HCT116 (cell line): Measurements from ENCODE around the gene SACM1L.

Experiments
- EGR1 ChIP-seq: IDR thresholded peaks from 2 replicates; pipeline ENCODE4 v1.6.1; 2012; ENCODE audit warnings: low read depth
- ELF1 ChIP-seq: IDR thresholded peaks from 2 replicates; pipeline ENCODE4 v1.6.1; 2012; ENCODE audit warnings: low read depth, borderline replicate concordance
- EZH2 ChIP-seq: fragments of 200-600 bp; sonication (generic); IDR thresholded peaks from 2 replicates; pipeline ENCODE4 v1.6.1; 2017; ENCODE audit warnings: antibody characterized with exemption, mixed run types
- EZH2phosphoT487 ChIP-seq: fragments of 200-600 bp; IDR thresholded peaks from 2 replicates; pipeline ENCODE4 v1.6.1; 2018; ENCODE audit warnings: antibody characterized with exemption, borderline replicate concordance
- POLR2A ChIP-seq: IDR thresholded peaks from 2 replicates; pipeline ENCODE4 v1.7.0; 2011; ENCODE audit warnings: borderline replicate concordance; ENCODE audit not compliant: insufficient read depth, insufficient read length; ENCODE audit errors: extremely low read depth
- POLR2AphosphoS5 ChIP-seq: IDR thresholded peaks from 2 replicates; pipeline ENCODE4 v1.6.1; 2011; ENCODE audit warnings: mild to moderate bottlenecking, low read depth, low read length, moderate library complexity
- RAD21 ChIP-seq: IDR thresholded peaks from 2 replicates; pipeline ENCODE4 v1.6.1; 2012; ENCODE audit warnings: low read depth, mild to moderate bottlenecking
- SP1 ChIP-seq: IDR thresholded peaks from 2 replicates; pipeline ENCODE4 v1.6.1; 2012; ENCODE audit warnings: low read depth
- SRF ChIP-seq: IDR thresholded peaks from 2 replicates; pipeline ENCODE4 v1.6.1; 2012; ENCODE audit warnings: low read depth
- TCF7L2 ChIP-seq: IDR thresholded peaks from 2 replicates; pipeline ENCODE4 v1.7.0; 2011; ENCODE audit warnings: borderline replicate concordance, inconsistent platforms; ENCODE audit not compliant: insufficient read depth, insufficient read length; ENCODE audit errors: extremely low read depth
- YY1 ChIP-seq: IDR thresholded peaks from 2 replicates; pipeline ENCODE4 v1.6.1; 2011; ENCODE audit warnings: low read length, low read depth, moderate library complexity, mild to moderate bottlenecking; ENCODE audit not compliant: insufficient replicate concordance; ENCODE audit errors: extremely low read depth
- TF ChIP-seq, protein P1 (sequence below), 3 experiments: fragments of 200-600 bp in 1 of 3; sonication (generic) in 1 of 3; IDR thresholded peaks in 2 of 3; conservative IDR thresholded peaks in 1 of 3; 2 replicates each; pipeline ENCODE4 v1.5.1; 2012 to 2017; ENCODE audit warnings: low read depth in 2 of 3, low read length in 2 of 3, antibody characterized with exemption in 1 of 3, borderline replicate concordance in 1 of 3, control low read depth in 1 of 3, mild to moderate bottlenecking in 1 of 3, mixed read lengths in 1 of 3, mixed run types in 1 of 3, moderate library complexity in 1 of 3; ENCODE audit not compliant: insufficient read depth in 1 of 3
- TF ChIP-seq, protein P2 (sequence below): IDR thresholded peaks from 2 replicates; pipeline ENCODE4 v1.6.1; 2011; ENCODE audit warnings: mild to moderate bottlenecking, low read length, moderate library complexity; ENCODE audit not compliant: insufficient replicate concordance; ENCODE audit errors: extremely low read depth
- TF ChIP-seq, protein P3 (sequence below): IDR thresholded peaks from 2 replicates; pipeline ENCODE4 v1.6.1; 2012

DNA sequence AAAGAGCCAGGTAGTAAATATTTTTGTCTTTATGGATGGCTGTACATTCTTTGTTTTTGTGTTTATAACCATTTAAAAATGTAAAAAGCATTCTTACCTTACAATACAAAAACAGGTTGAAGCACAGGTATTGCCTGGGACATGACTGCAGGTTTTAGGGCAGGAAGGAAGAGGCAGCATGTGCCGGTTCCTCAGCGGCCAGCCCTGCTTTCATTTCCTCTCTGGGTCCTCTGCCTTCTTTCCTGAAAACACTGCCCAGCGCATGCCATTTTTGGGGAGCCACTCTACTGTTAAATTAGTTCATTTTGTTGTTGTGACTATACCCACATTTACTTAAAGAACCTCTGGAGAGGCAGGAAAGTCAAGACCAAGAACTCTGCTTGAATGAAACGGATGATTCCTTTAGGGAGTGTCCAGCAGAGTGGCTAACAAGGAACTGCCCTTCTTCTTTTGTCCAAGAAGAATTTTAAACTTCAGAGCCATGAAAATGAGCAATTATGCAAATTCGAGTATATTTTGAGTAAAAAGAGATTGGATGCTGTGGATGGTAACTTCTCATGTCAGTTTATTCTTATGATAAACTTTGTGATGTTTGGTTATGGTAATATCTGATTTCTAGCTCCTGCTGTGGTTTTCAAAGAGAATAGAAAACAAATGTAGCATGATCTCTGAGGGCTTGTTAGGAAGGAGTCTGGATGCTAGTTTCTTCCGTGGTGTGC lies 52.7 kb downstream of the SACM1L start:
- TF ChIP-seq, protein P1, sequence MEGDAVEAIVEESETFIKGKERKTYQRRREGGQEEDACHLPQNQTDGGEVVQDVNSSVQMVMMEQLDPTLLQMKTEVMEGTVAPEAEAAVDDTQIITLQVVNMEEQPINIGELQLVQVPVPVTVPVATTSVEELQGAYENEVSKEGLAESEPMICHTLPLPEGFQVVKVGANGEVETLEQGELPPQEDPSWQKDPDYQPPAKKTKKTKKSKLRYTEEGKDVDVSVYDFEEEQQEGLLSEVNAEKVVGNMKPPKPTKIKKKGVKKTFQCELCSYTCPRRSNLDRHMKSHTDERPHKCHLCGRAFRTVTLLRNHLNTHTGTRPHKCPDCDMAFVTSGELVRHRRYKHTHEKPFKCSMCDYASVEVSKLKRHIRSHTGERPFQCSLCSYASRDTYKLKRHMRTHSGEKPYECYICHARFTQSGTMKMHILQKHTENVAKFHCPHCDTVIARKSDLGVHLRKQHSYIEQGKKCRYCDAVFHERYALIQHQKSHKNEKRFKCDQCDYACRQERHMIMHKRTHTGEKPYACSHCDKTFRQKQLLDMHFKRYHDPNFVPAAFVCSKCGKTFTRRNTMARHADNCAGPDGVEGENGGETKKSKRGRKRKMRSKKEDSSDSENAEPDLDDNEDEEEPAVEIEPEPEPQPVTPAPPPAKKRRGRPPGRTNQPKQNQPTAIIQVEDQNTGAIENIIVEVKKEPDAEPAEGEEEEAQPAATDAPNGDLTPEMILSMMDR (IDR thresholded peaks at IDR 0.05 in 2 of 3, conservative IDR thresholded peaks at IDR 0.05 in 1 of 3; ENCODE audit: borderline replicate concordance in 1 of 3, insufficient read depth in 1 of 3, low read depth in 2 of 3, low read length in 2 of 3): no peak
- TF ChIP-seq SRF: no peak
- no peak for TF ChIP-seq POLR2AphosphoS5
- TF ChIP-seq EZH2phosphoT487: no peak
- TF ChIP-seq, protein P2, sequence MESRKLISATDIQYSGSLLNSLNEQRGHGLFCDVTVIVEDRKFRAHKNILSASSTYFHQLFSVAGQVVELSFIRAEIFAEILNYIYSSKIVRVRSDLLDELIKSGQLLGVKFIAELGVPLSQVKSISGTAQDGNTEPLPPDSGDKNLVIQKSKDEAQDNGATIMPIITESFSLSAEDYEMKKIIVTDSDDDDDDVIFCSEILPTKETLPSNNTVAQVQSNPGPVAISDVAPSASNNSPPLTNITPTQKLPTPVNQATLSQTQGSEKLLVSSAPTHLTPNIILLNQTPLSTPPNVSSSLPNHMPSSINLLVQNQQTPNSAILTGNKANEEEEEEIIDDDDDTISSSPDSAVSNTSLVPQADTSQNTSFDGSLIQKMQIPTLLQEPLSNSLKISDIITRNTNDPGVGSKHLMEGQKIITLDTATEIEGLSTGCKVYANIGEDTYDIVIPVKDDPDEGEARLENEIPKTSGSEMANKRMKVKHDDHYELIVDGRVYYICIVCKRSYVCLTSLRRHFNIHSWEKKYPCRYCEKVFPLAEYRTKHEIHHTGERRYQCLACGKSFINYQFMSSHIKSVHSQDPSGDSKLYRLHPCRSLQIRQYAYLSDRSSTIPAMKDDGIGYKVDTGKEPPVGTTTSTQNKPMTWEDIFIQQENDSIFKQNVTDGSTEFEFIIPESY: no peak
- no peak for TF ChIP-seq EZH2
- TF ChIP-seq POLR2A: no peak
- no peak for TF ChIP-seq YY1
- TF ChIP-seq, protein P3, sequence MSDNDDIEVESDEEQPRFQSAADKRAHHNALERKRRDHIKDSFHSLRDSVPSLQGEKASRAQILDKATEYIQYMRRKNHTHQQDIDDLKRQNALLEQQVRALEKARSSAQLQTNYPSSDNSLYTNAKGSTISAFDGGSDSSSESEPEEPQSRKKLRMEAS: no peak
- no peak for TF ChIP-seq RAD21
- TF ChIP-seq ELF1: no peak
- TF ChIP-seq TCF7L2: no peak
- no peak for TF ChIP-seq SP1
- TF ChIP-seq EGR1: no peak
